ENCODE data around the gene CYBRD1. TPM values are rescaled to one million over a fixed set of nuclear protein-coding genes. Genes with fewer than 3 reads are reported as not detected.

The CYBRD1 gene
- total RNA-seq, 1 donor: 338 TPM

DNA sequence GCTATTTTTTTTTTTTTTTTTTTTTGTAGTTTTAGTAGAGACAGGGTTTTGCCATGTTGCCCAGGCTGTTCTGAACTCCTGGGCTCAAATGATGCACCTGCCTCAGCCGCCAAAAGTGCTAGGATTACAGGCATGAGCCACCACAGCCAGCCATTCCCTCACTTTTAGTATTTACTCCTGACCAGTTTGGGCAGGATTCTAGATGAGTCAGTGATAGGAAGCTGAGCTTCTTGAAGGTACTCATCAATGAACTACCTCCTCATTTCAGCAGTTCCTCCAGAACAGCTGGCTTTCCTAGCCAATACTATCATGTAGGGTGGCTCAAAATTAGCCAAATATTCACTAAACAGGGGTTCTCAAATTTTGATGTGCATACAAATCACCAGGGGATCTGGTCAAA, 57.2 kb downstream of the CYBRD1 start:
- no peak for DNase-seq (ENCODE audit: insufficient read length, low spot score, missing footprints)
- TF ChIP-seq CTCF (IDR thresholded peaks at IDR 0.05; ENCODE audit: extremely low read depth, low read depth, low read length): no peak

DNA sequence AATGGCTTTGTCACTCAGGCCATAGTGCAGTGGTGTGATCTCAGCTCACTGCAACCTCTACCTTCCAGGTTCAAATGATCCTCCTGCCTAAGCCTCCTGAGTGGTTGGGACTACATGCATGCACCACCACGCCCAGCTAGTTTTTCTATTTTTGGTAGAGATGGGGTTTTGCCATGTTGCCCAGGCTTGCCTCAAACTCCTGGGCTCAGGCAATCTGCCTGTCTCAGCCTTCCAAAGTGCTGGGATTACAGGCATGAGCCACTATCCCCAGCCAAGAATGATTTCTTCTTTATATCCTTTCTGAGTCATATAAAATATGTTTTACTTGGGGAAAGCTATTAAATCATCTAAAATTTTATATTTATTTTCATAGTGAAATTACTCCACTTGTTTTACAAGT, 61.3 kb downstream of the CYBRD1 start:
- no peak overlapping the region for H2AFZ ChIP-seq (ENCODE audit: low read length)
- no peak for TF ChIP-seq CTCF (IDR thresholded peaks at IDR 0.05; ENCODE audit: extremely low read depth, low read depth, low read length)
- no peaks in the 10 kb centered on the region for H3K4me1 ChIP-seq (ENCODE audit: insufficient read depth, low read length)
- no peak overlapping the region for H3K4me2 ChIP-seq (ENCODE audit: insufficient read depth, low read length)
- H3K4me3 ChIP-seq (ENCODE audit: insufficient read depth, low read length): no peak overlapping the region
- no peaks in the 10 kb centered on the region for H3K9me3 ChIP-seq (ENCODE audit: low read depth, low read length)
- no peaks in the 10 kb centered on the region for H3K27me3 ChIP-seq (ENCODE audit: insufficient read depth, low read length)
- no peaks in the 10 kb centered on the region for H3K79me2 ChIP-seq (ENCODE audit: insufficient read depth, low read length)
- H3K36me3 ChIP-seq (ENCODE audit: insufficient read depth, low read length): no peaks in the 10 kb centered on the region
- no peak for DNase-seq (ENCODE audit: insufficient read length, low spot score, missing footprints)
- no peaks in the 10 kb centered on the region for H4K20me1 ChIP-seq (ENCODE audit: insufficient read depth, low read length)
- no peak overlapping the region for H3K27ac ChIP-seq (ENCODE audit: low read depth, low read length)

More for the DNA sequence above, 57.2 kb downstream of the CYBRD1 start:
- Histone ChIP-seq H3K27ac (ENCODE audit: low read depth, low read length) (no peak overlapping the region), H3K36me3 (ENCODE audit: insufficient read depth, low read length) (no peaks in the 10 kb centered on the region), H3K79me2 (ENCODE audit: insufficient read depth, low read length) (no peaks in the 10 kb centered on the region), H4K20me1 (ENCODE audit: insufficient read depth, low read length) (no peaks in the 10 kb centered on the region), H2AFZ (ENCODE audit: low read length) (no peak overlapping the region), H3K4me3 (ENCODE audit: insufficient read depth, low read length) (no peak overlapping the region), H3K4me1 (ENCODE audit: insufficient read depth, low read length) (peaks cover 2% of the 10 kb centered on the region), H3K9me3 (ENCODE audit: low read depth, low read length) (no peaks in the 10 kb centered on the region), H3K27me3 (ENCODE audit: insufficient read depth, low read length) (no peaks in the 10 kb centered on the region), H3K4me2 (ENCODE audit: insufficient read depth, low read length) (no peak overlapping the region)

DNA sequence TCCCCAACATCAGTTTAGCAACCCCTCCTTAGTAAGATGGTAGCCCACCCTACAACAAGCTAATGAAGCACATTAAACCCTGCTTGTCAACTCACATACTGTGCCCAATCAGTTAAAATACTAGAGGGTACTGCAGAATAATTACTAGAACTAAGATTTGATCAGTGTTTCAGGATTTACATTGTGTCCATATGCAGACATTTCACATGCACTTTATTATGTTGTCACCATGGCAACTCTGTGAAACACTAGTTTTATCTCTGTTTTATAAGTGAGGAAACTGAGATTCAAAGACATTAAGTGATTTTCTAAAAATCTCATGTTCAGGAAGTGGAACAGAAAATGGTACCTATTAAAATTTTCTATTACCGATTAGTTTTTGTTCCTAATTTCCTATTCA, 61.7 kb downstream of the CYBRD1 start:
- no peaks in the 10 kb centered on the region for H3K36me3 ChIP-seq (ENCODE audit: insufficient read depth, low read length)
- no peaks in the 10 kb centered on the region for H3K27me3 ChIP-seq (ENCODE audit: insufficient read depth, low read length)
- no peak overlapping the region for H3K27ac ChIP-seq (ENCODE audit: low read depth, low read length)
- H3K79me2 ChIP-seq (ENCODE audit: insufficient read depth, low read length): no peaks in the 10 kb centered on the region
- H4K20me1 ChIP-seq (ENCODE audit: insufficient read depth, low read length): no peaks in the 10 kb centered on the region
- H3K9me3 ChIP-seq (ENCODE audit: low read depth, low read length): no peaks in the 10 kb centered on the region
- no peak overlapping the region for H3K4me3 ChIP-seq (ENCODE audit: insufficient read depth, low read length)
- TF ChIP-seq CTCF (IDR thresholded peaks at IDR 0.05; ENCODE audit: extremely low read depth, low read depth, low read length): no peak
- no peak overlapping the region for H3K4me2 ChIP-seq (ENCODE audit: insufficient read depth, low read length)
- no peak overlapping the region for H2AFZ ChIP-seq (ENCODE audit: low read length)
- no peak for DNase-seq (ENCODE audit: insufficient read length, low spot score, missing footprints)
- no peaks in the 10 kb centered on the region for H3K4me1 ChIP-seq (ENCODE audit: insufficient read depth, low read length)

DNA sequence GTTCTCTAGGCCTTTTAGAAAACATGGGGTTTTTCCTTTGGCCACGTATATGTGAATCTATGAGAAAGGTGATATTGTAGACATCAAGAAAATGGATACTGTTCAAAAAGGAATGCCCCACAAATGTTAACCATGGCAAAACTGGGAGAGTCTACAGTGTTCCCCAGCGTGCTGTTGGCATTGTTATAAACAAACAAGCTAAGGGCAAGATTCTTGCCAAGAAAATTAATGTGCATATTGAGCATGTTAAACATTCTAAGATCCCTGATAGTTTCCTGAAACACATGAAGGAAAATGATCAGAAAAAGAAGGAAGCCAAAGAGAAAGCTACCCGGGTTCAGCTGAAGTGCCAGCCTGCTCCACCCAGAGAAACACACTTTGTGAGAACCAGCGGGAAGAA, 64.9 kb downstream of the CYBRD1 start:
- Histone ChIP-seq H4K20me1 (ENCODE audit: insufficient read depth, low read length) (no peaks in the 10 kb centered on the region), H3K27me3 (ENCODE audit: insufficient read depth, low read length) (no peaks in the 10 kb centered on the region), H3K36me3 (ENCODE audit: insufficient read depth, low read length) (no peaks in the 10 kb centered on the region), H2AFZ (ENCODE audit: low read length) (no peak overlapping the region), H3K9me3 (ENCODE audit: low read depth, low read length) (no peaks in the 10 kb centered on the region), H3K4me2 (ENCODE audit: insufficient read depth, low read length) (no peak overlapping the region), H3K79me2 (ENCODE audit: insufficient read depth, low read length) (no peaks in the 10 kb centered on the region), H3K4me1 (ENCODE audit: insufficient read depth, low read length) (no peaks in the 10 kb centered on the region), H3K4me3 (ENCODE audit: insufficient read depth, low read length) (no peak overlapping the region), H3K27ac (ENCODE audit: low read depth, low read length) (no peak overlapping the region)
- DNase-seq (ENCODE audit: insufficient read length, low spot score, missing footprints): no peak
- TF ChIP-seq CTCF (IDR thresholded peaks at IDR 0.05; ENCODE audit: extremely low read depth, low read depth, low read length): no peak

Data from osteoblast (primary cell).